ENCODE data around the gene RORC. TPM values are rescaled to one million over a fixed set of nuclear protein-coding genes. Genes with fewer than 3 reads are reported as not detected.
"Not testable (repeated sequence)": the region's sequence is repeated elsewhere in the genome, so short reads cannot be mapped to it uniquely, and the experiment has no call there.

The RORC gene
- 1 to 10 TPM in 1 of 2 experiments, under 1 TPM in 1; 0.90 to 1.3 TPM for total RNA-seq

- CTCF ChIA-PET = no interaction called here
- POLR2A ChIA-PET = interaction anchor here (1.8 kb wide), 1 partner anchor 8 kb away, joined by 11 read pairs; the partner anchor contains the start of gene C2CD4D
Measured at GRCh38 chr1:151831605-151832004, at the start of gene RORC. Gene RORC, minus strand, starts transcription at chr1:151831802. Its CDS starts 38 bp downstream, at chr1:151831764.

GRCh38 chr1:151875419-151876097, 44.0 kb upstream of the RORC start:
- POLR2A ChIA-PET = no interaction called here
- CTCF ChIA-PET = no interaction called here

GRCh38 chr1:151872776-151873175, 41.2 kb upstream of the RORC start:
- CTCF ChIA-PET, POLR2A ChIA-PET: not testable (repeated sequence)

- ChIA-PET POLR2A (interaction anchor here (0.6 kb wide), 1 partner anchor 635 kb away, joined by 3 read pairs; no protein-coding TSS in a partner anchor), CTCF (interaction anchor here (0.7 to 1.4 kb wide), 2 partner anchors 25 to 140 kb away, joined by 5 read pairs; no protein-coding TSS in a partner anchor)
Measured at GRCh38 chr1:151871284-151872030, 39.9 kb upstream of the RORC start.

- ChIA-PET CTCF (no interaction called here), POLR2A (interaction anchor here (0.7 kb wide), 1 partner anchor 28 kb away, joined by 3 read pairs; no protein-coding TSS in a partner anchor)
Measured at GRCh38 chr1:151868486-151868885, 36.9 kb upstream of the RORC start.

- POLR2A ChIA-PET = no interaction called here
Measured at GRCh38 chr1:151867765-151868411, 36.3 kb upstream of the RORC start.

GRCh38 chr1:151867321-151867720, 35.7 kb upstream of the RORC start:
- POLR2A ChIA-PET = no interaction called here
- CTCF ChIA-PET = no interaction called here

More at GRCh38 chr1:151867765-151868411, 36.3 kb upstream of the RORC start:
- CTCF ChIA-PET = no interaction called here

GRCh38 chr1:151864411-151864810, 32.8 kb upstream of the RORC start:
- ChIA-PET POLR2A (no interaction called here), CTCF (no interaction called here)

- POLR2A ChIA-PET = no interaction called here
- CTCF ChIA-PET = no interaction called here
Measured at GRCh38 chr1:151862604-151863003, 31.0 kb upstream of the RORC start.

GRCh38 chr1:151860504-151861187, 29.0 kb upstream of the RORC start:
- CTCF ChIA-PET = no interaction called here
- POLR2A ChIA-PET = no interaction called here

GRCh38 chr1:151859891-151860293, 28.3 kb upstream of the RORC start:
- POLR2A ChIA-PET = no interaction called here

GRCh38 chr1:151858886-151859665, 27.5 kb upstream of the RORC start:
- ChIA-PET CTCF (no interaction called here), POLR2A (no interaction called here)

More at GRCh38 chr1:151859891-151860293, 28.3 kb upstream of the RORC start:
- CTCF ChIA-PET = no interaction called here

- CTCF ChIA-PET = interaction anchor here (0.6 to 1.5 kb wide), 3 partner anchors 10 to 74 kb away, joined by 3 to 5 read pairs (median 3); no protein-coding TSS in a partner anchor
- POLR2A ChIA-PET = no interaction called here
Measured at GRCh38 chr1:151858030-151858746, 26.6 kb upstream of the RORC start.

GRCh38 chr1:151855933-151856332, 24.3 kb upstream of the RORC start:
- ChIA-PET CTCF (no interaction called here), POLR2A (no interaction called here)

- CTCF ChIA-PET, POLR2A ChIA-PET: not testable (repeated sequence)
Measured at GRCh38 chr1:151855516-151855915, 23.9 kb upstream of the RORC start.

GRCh38 chr1:151854658-151855057, 23.1 kb upstream of the RORC start:
- POLR2A ChIA-PET = interaction anchor here (0.7 kb wide), 1 partner anchor 84 kb away, joined by 3 read pairs; no protein-coding TSS in a partner anchor
- CTCF ChIA-PET = no interaction called here

- ChIA-PET CTCF (interaction anchor here (0.6 to 1.1 kb wide), 2 partner anchors 12 to 13 kb away, joined by 3 to 5 read pairs; partner anchors contain the start of gene C2CD4D), POLR2A (no interaction called here)
Measured at GRCh38 chr1:151853411-151853943, 21.9 kb upstream of the RORC start, which contains the start of gene THEM5. Gene THEM5, minus strand, starts transcription at chr1:151853712. Its CDS starts 147 bp downstream, at chr1:151853565.

GRCh38 chr1:151852733-151853132, 21.1 kb upstream of the RORC start:
- POLR2A ChIA-PET = interaction anchor here (1.0 kb wide), 1 partner anchor 13 kb away, joined by 4 read pairs; the partner anchor contains the start of gene C2CD4D

More at GRCh38 chr1:151852733-151853132, 21.1 kb upstream of the RORC start:
- CTCF ChIA-PET = no interaction called here

Data from activated CD8-positive, alpha-beta memory T cell treated with anti-CD3 and anti-CD28 coated beads for 36 hours (primary cell).